ENCODE measurements around the gene MYCBP2.

DNA sequence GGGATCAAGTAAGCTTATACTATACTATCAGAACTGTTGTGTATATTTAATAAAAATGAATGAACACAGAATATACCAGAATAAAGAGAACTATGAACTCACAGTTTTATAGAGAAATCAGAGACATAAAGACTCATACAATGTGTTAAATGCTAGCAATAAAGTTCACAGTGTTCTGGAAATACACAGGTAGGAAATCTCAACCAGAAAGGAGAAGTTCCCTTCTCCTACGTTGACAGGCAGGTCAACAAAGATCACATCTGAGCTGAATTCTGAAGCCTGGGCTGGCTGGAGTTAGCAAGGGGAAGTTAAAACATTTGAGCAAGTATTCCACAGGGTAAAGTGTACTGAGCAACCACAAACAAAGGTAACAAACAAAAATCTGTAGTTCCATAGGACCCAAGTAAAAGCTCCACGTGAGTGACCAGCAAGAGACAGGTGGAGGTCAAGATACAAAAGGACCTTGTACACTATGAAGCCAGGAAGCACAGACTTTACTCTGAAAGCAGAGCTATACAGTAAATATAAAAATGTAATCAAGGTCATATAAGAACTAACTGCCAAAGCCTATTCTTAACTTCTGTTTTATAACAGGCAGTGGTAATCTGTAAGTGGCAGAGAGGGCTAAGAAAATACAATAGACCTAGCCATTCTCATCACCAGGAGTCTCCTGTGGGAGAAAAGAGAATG is 312.9 kb downstream of the MYCBP2 start:
- TF ChIP-seq CTCF (conservative IDR thresholded peaks at IDR 0.05; ENCODE audit: low read depth, low read length) (no peak), EZH2 (IDR thresholded peaks at IDR 0.05; ENCODE audit: low read length, unreplicated experiment) (no peak), EZH2phosphoT487 (IDR thresholded peaks at IDR 0.05; ENCODE audit: borderline replicate concordance, low read length) (no peak)
